Kidney epithelial cell (primary cell): ENCODE data around the gene SMAD9. TPM values are rescaled to one million over a fixed set of nuclear protein-coding genes. Genes with fewer than 3 reads are reported as not detected.

Experiments used
- DNase-seq: peaks from one replicate; pipeline ENCODE4 v3.0.0-alpha.2; 2010; ENCODE audit warnings: low read depth
- H3K27me3 ChIP-seq: 2 replicates; pipeline ENCODE4 v1.6.0; 2011; ENCODE audit warnings: low read length; ENCODE audit not compliant: control insufficient read depth, insufficient read depth
- H3K36me3 ChIP-seq: 2 replicates; pipeline ENCODE4 v1.5.1; 2011; ENCODE audit warnings: low read length; ENCODE audit not compliant: control insufficient read depth, insufficient read depth
- H3K4me3 ChIP-seq: 2 replicates; pipeline ENCODE4 v1.5.1; 2011; ENCODE audit warnings: low read depth, mild to moderate bottlenecking, control low read depth, low read length
- CTCF ChIP-seq: IDR thresholded peaks from 2 replicates; pipeline ENCODE4 v1.5.1; 2011; ENCODE audit warnings: mild to moderate bottlenecking, moderate library complexity, low read length, control low read depth, inconsistent platforms; ENCODE audit not compliant: insufficient read depth, poor library complexity, severe bottlenecking
- total RNA-seq: library from RNA; depleted of rRNA; stranded (reverse); fragments of >200 nt; gene quantifications from 2 replicates; pipeline ENCODE4 v1.2.3, GENCODE V29; 2015

SMAD9 gene
- total RNA-seq = 0.38 and 0.62 TPM in 2 replicates

- Histone ChIP-seq H3K27me3 (no peaks in the 10 kb centered on the region), H3K36me3 (no peaks in the 10 kb centered on the region), H3K4me3 (peak within 1 kb of the TSS; percentile 53)
- DNase-seq = no peak
- TF ChIP-seq CTCF = no peak
Measured at GRCh38 chr13:36919833-36920615, at the start of gene SMAD9. Gene SMAD9 (minus strand): TSS chr13:36920238. CDS start chr13:36879689, 40,549 bp downstream.

- Histone ChIP-seq H3K27me3 (no peaks in the 10 kb centered on the region), H3K4me3 (no peak overlapping the region), H3K36me3 (peaks cover 3% of the 10 kb centered on the region)
- DNase-seq = no peak
- no peak for TF ChIP-seq CTCF
Measured at GRCh38 chr13:36966404-36966803, 46.4 kb upstream of the SMAD9 start.

DNA sequence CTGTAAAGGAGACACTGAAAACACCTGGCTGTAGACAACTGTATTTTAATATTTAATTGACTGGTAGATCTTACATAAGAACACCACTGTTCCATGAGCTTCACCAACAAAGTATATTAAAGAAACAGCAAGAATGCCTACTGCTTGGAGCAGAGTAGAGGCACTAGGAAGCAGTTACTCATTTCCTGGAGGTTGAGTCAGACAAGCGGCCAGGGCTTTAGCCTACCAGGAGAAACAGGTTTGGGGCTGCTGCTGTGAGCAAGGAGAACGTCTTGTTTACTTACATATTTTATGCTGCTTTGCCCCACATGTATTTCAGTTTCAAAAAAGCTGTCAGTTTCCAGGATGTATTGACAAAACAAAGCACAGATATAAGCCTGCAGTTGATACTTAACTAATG lies 45.7 kb upstream of the SMAD9 start:
- H3K36me3 ChIP-seq = peaks cover 3% of the 10 kb centered on the region
- TF ChIP-seq CTCF = no peak
- H3K27me3 ChIP-seq = no peaks in the 10 kb centered on the region
- peak; percentile 56 for DNase-seq
- no peak overlapping the region for H3K4me3 ChIP-seq

GRCh38 chr13:36959456-36960116 lies 39.5 kb upstream of the SMAD9 start:
- TF ChIP-seq CTCF = no peak

DNA sequence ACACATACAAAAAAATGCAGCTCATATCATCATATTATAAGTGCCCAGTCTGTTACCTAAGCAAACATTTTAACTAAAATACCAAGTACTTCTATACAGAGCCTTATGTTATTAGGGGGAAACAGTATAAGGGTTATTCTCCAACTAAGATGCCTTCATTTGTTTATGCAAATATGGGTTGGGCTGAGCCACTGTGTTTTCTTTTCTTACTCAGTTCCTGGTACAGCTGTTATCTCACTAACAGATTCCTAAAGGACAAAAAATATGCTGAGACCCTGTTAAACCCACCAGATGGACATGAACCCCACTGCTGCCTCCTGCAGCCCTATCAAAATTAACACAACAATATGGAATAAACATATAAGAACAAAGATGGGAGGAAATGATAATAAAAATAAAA lies 34.5 kb upstream of the SMAD9 start:
- no peaks in the 10 kb centered on the region for H3K36me3 ChIP-seq
- no peak overlapping the region for H3K4me3 ChIP-seq
- no peaks in the 10 kb centered on the region for H3K27me3 ChIP-seq
- no peak for DNase-seq
- no peak for TF ChIP-seq CTCF

More at GRCh38 chr13:36959456-36960116, 39.5 kb upstream of the SMAD9 start:
- peaks cover 3% of the 10 kb centered on the region for H3K36me3 ChIP-seq
- H3K4me3 ChIP-seq = no peak overlapping the region
- no peaks in the 10 kb centered on the region for H3K27me3 ChIP-seq
- no peak for DNase-seq
